ENCODE measurements around the gene DMXL2.
"Not testable (repeated sequence)": the region's sequence is repeated elsewhere in the genome, so short reads cannot be mapped to it uniquely, and the experiment has no call there.

The DMXL2 gene

GRCh38 chr15:51613951-51614350 is 8.6 kb downstream of the DMXL2 start:
- H3K4me3 Mint-ChIP-seq, result no peak overlapping the region
- no peak overlapping the region for H3K27ac Mint-ChIP-seq
- DNase-seq, result no peak
- H3K9me3 Mint-ChIP-seq, result peaks cover 0 to 5% of the 10 kb centered on the region in 2 donors
- no peaks in the 10 kb centered on the region for H3K36me3 Mint-ChIP-seq (ENCODE audit: insufficient read depth)
- ATAC-seq (replicated peaks), result no peak
- no peaks in the 10 kb centered on the region for H3K27me3 Mint-ChIP-seq
- H3K4me1 Mint-ChIP-seq (ENCODE audit: low read depth in 2 of 2), result no peaks in the 10 kb centered on the region

- not testable (repeated sequence) for H3K4me1 Mint-ChIP-seq (ENCODE audit: low read depth in 2 of 2); H3K27ac Mint-ChIP-seq; H3K27me3 Mint-ChIP-seq; H3K4me3 Mint-ChIP-seq; DNase-seq; H3K9me3 Mint-ChIP-seq; H3K36me3 Mint-ChIP-seq (ENCODE audit: insufficient read depth); ATAC-seq (replicated peaks)
These were observed 9.9 kb downstream of the DMXL2 start for GRCh38 chr15:51612669-51613068.

GRCh38 chr15:51603462-51603948 is 19.1 kb downstream of the DMXL2 start:
- H3K27me3 Mint-ChIP-seq, result peaks cover 19 to 23% of the 10 kb centered on the region in 2 donors
- not testable (repeated sequence) for H3K27ac Mint-ChIP-seq; ATAC-seq (replicated peaks); H3K4me3 Mint-ChIP-seq; H3K4me1 Mint-ChIP-seq (ENCODE audit: low read depth in 2 of 2); DNase-seq; H3K36me3 Mint-ChIP-seq (ENCODE audit: insufficient read depth); H3K9me3 Mint-ChIP-seq

- DNase-seq (no peak), ATAC-seq (replicated peaks) (no peak)
- Mint-ChIP-seq H3K27me3 (peaks cover 19 to 23% of the 10 kb centered on the region in 2 donors), H3K4me3 (no peak overlapping the region), H3K4me1 (ENCODE audit: low read depth in 2 of 2) (peaks cover 0 to 5% of the 10 kb centered on the region in 2 donors), H3K9me3 (no peaks in the 10 kb centered on the region), H3K27ac (no peak overlapping the region), H3K36me3 (ENCODE audit: insufficient read depth) (peaks cover 2% of the 10 kb centered on the region)
These were observed 19.6 kb downstream of the DMXL2 start for GRCh38 chr15:51603002-51603401.

GRCh38 chr15:51602484-51602883 is 20.1 kb downstream of the DMXL2 start:
- Mint-ChIP-seq H3K27ac (no peak overlapping the region), H3K4me1 (ENCODE audit: low read depth in 2 of 2) (peaks cover 0 to 5% of the 10 kb centered on the region in 2 donors), H3K27me3 (peaks cover 19 to 23% of the 10 kb centered on the region in 2 donors), H3K36me3 (ENCODE audit: insufficient read depth) (peaks cover 2% of the 10 kb centered on the region), H3K9me3 (no peaks in the 10 kb centered on the region), H3K4me3 (no peak overlapping the region)
- no peak for DNase-seq
- ATAC-seq (replicated peaks), result no peak

GRCh38 chr15:51601801-51602200 is 20.8 kb downstream of the DMXL2 start:
- Mint-ChIP-seq H3K36me3 (ENCODE audit: insufficient read depth) (peaks cover 2% of the 10 kb centered on the region), H3K27me3 (peaks cover 19 to 23% of the 10 kb centered on the region in 2 donors), H3K4me1 (ENCODE audit: low read depth in 2 of 2) (peaks cover 0 to 5% of the 10 kb centered on the region in 2 donors), H3K27ac (no peak overlapping the region), H3K4me3 (no peak overlapping the region), H3K9me3 (no peaks in the 10 kb centered on the region)
- DNase-seq, result no peak
- no peak for ATAC-seq (replicated peaks)

GRCh38 chr15:51600114-51600513 is 22.5 kb downstream of the DMXL2 start:
- DNase-seq (no peak), ATAC-seq (replicated peaks) (no peak)
- H3K36me3 Mint-ChIP-seq (ENCODE audit: insufficient read depth), result peaks cover 2% of the 10 kb centered on the region
- no peak overlapping the region for H3K4me3 Mint-ChIP-seq
- H3K4me1 Mint-ChIP-seq (ENCODE audit: low read depth in 2 of 2), result peaks cover 0 to 5% of the 10 kb centered on the region in 2 donors
- peaks cover 19 to 23% of the 10 kb centered on the region in 2 donors for H3K27me3 Mint-ChIP-seq
- no peak overlapping the region for H3K27ac Mint-ChIP-seq
- H3K9me3 Mint-ChIP-seq, result no peaks in the 10 kb centered on the region

- no peaks in the 10 kb centered on the region for H3K36me3 Mint-ChIP-seq (ENCODE audit: insufficient read depth)
- H3K9me3 Mint-ChIP-seq, result peaks cover 2 to 20% of the 10 kb centered on the region in 2 donors
- H3K27me3 Mint-ChIP-seq, result peaks cover 10 to 21% of the 10 kb centered on the region in 2 donors
- H3K27ac Mint-ChIP-seq, result no peak overlapping the region
- DNase-seq (no peak), ATAC-seq (replicated peaks) (no peak)
- H3K4me3 Mint-ChIP-seq, result no peak overlapping the region
- peaks cover 0 to 5% of the 10 kb centered on the region in 2 donors for H3K4me1 Mint-ChIP-seq (ENCODE audit: low read depth in 2 of 2)
These were observed 32.5 kb downstream of the DMXL2 start for GRCh38 chr15:51589881-51590568.

- peaks cover 0 to 5% of the 10 kb centered on the region in 2 donors for H3K4me1 Mint-ChIP-seq (ENCODE audit: low read depth in 2 of 2)
- no peaks in the 10 kb centered on the region for H3K36me3 Mint-ChIP-seq (ENCODE audit: insufficient read depth)
- DNase-seq, result no peak
- peaks cover 8 to 19% of the 10 kb centered on the region in 2 donors for H3K27me3 Mint-ChIP-seq
- H3K27ac Mint-ChIP-seq, result no peak overlapping the region
- no peak for ATAC-seq (replicated peaks)
- H3K4me3 Mint-ChIP-seq, result no peak overlapping the region
- H3K9me3 Mint-ChIP-seq, result peaks cover 2 to 19% of the 10 kb centered on the region in 2 donors
These were observed 33.6 kb downstream of the DMXL2 start for GRCh38 chr15:51588966-51589365.

- H3K9me3 Mint-ChIP-seq, result peaks cover 0 to 5% of the 10 kb centered on the region in 2 donors
- H3K4me1 Mint-ChIP-seq (ENCODE audit: low read depth in 2 of 2), result no peaks in the 10 kb centered on the region
- H3K27me3 Mint-ChIP-seq, result peaks cover 0 to 10% of the 10 kb centered on the region in 2 donors
- DNase-seq, result no peak
- H3K27ac Mint-ChIP-seq, result no peak overlapping the region
- H3K36me3 Mint-ChIP-seq (ENCODE audit: insufficient read depth), result no peaks in the 10 kb centered on the region
- no peak for ATAC-seq (replicated peaks)
- no peak overlapping the region for H3K4me3 Mint-ChIP-seq
These were observed 36.6 kb downstream of the DMXL2 start for GRCh38 chr15:51585986-51586385.

- no peaks in the 10 kb centered on the region for H3K36me3 Mint-ChIP-seq (ENCODE audit: insufficient read depth)
- ATAC-seq (replicated peaks) (no peak), DNase-seq (no peak)
- H3K9me3 Mint-ChIP-seq, result no peaks in the 10 kb centered on the region
- peaks cover 0 to 3% of the 10 kb centered on the region in 2 donors for H3K27me3 Mint-ChIP-seq
- no peak overlapping the region for H3K27ac Mint-ChIP-seq
- H3K4me1 Mint-ChIP-seq (ENCODE audit: low read depth in 2 of 2), result no peaks in the 10 kb centered on the region
- H3K4me3 Mint-ChIP-seq, result no peak overlapping the region
These were observed 41.6 kb downstream of the DMXL2 start for GRCh38 chr15:51580982-51581381.

GRCh38 chr15:51580385-51580784 is 42.2 kb downstream of the DMXL2 start:
- Mint-ChIP-seq H3K9me3 (no peaks in the 10 kb centered on the region), H3K27ac (no peak overlapping the region), H3K36me3 (ENCODE audit: insufficient read depth) (no peaks in the 10 kb centered on the region), H3K4me3 (no peak overlapping the region), H3K27me3 (no peaks in the 10 kb centered on the region), H3K4me1 (ENCODE audit: low read depth in 2 of 2) (no peaks in the 10 kb centered on the region)
- ATAC-seq (replicated peaks) (no peak), DNase-seq (no peak)

GRCh38 chr15:51579012-51579411 is 43.6 kb downstream of the DMXL2 start:
- DNase-seq, result no peak
- Mint-ChIP-seq H3K27ac (no peak overlapping the region), H3K27me3 (no peaks in the 10 kb centered on the region), H3K9me3 (no peaks in the 10 kb centered on the region), H3K36me3 (ENCODE audit: insufficient read depth) (no peaks in the 10 kb centered on the region), H3K4me3 (no peak overlapping the region), H3K4me1 (ENCODE audit: low read depth in 2 of 2) (no peaks in the 10 kb centered on the region)
- no peak for ATAC-seq (replicated peaks)

- Mint-ChIP-seq H3K4me3 (no peak overlapping the region), H3K27ac (no peak overlapping the region), H3K4me1 (ENCODE audit: low read depth in 2 of 2) (no peaks in the 10 kb centered on the region), H3K36me3 (ENCODE audit: insufficient read depth) (no peaks in the 10 kb centered on the region), H3K27me3 (no peaks in the 10 kb centered on the region), H3K9me3 (no peaks in the 10 kb centered on the region)
- ATAC-seq (replicated peaks) (no peak), DNase-seq (no peak)
These were observed 44.8 kb downstream of the DMXL2 start for GRCh38 chr15:51577636-51578304.

Data from effector memory CD8-positive, alpha-beta T cell (primary cell).